PC-3 (cell line): ENCODE measurements around the gene DENND6B. TPM values are rescaled to one million over a fixed set of nuclear protein-coding genes. Genes with fewer than 3 reads are reported as not detected.

ENCODE experiments used
- ATAC-seq: fragments of 200-7000 bp; cut with Tn5 transposase; 2 replicates; pipeline ENCODE4 v1.9.1; 2020; ENCODE audit warnings: mild to moderate bottlenecking, moderate library complexity
- BruUV-seq: library from RNA; stranded (reverse); fragments of 400-500 nt; replicated peaks from 2 replicates; lab custom pipeline; 2021; lab: Mats Ljungman, UMichigan
- CTCF ChIA-PET: fragments of 300-600 bp; sonication (Branson Sonifier 250); formaldehyde crosslinking; loops from one replicate; lab custom pipeline; 2022; ENCODE audit warnings: antibody characterized with exemption; lab: Charles Lee
- POLR2A ChIA-PET: fragments of 300-600 bp; sonication (Branson Sonifier 250); formaldehyde crosslinking; loops from one replicate; lab custom pipeline; 2022; ENCODE audit warnings: antibody characterized with exemption; ENCODE audit not compliant: unreplicated experiment; lab: Charles Lee
- DNase-seq: peaks from one replicate; pipeline ENCODE4 v3.0.0-alpha.2; 2015
- H2AFZ ChIP-seq: fragments of 300-600 bp; sonication (generic); 2 replicates; pipeline ENCODE4 v1.6.0; 2016; ENCODE audit warnings: antibody characterized with exemption, low read length
- H3F3A ChIP-seq: fragments of 300-600 bp; sonication (generic); one replicate; pipeline ENCODE4 v1.6.0; 2017; ENCODE audit warnings: antibody characterized with exemption, low read length, control low read depth, mild to moderate bottlenecking; ENCODE audit not compliant: unreplicated experiment
- H3K27ac ChIP-seq: fragments of 300-600 bp; sonication (generic); 2 replicates; pipeline ENCODE4 v1.5.1; 2016; ENCODE audit warnings: mild to moderate bottlenecking, low read length
- H3K27me3 ChIP-seq: fragments of 300-600 bp; sonication (generic); 2 replicates; pipeline ENCODE4 v1.6.1; 2016; ENCODE audit warnings: low read length, mixed read lengths
- H3K36me3 ChIP-seq: fragments of 300-600 bp; sonication (generic); 2 replicates; pipeline ENCODE4 v1.6.1; 2016; ENCODE audit warnings: low read depth, mixed run types, low read length, mixed read lengths
- H3K4me1 ChIP-seq: fragments of 300-600 bp; sonication (generic); 2 replicates; pipeline ENCODE4 v1.5.1; 2016; ENCODE audit warnings: low read length; ENCODE audit not compliant: insufficient read depth
- H3K4me2 ChIP-seq: fragments of 300-600 bp; sonication (generic); 2 replicates; pipeline ENCODE4 v1.6.0; 2016; ENCODE audit warnings: low read length
- H3K4me3 ChIP-seq: fragments of 300-600 bp; sonication (generic); 2 replicates; pipeline ENCODE4 v1.5.1; 2016; ENCODE audit warnings: mild to moderate bottlenecking, low read length, mixed read lengths
- H3K79me2 ChIP-seq: fragments of 300-600 bp; sonication (generic); 2 replicates; pipeline ENCODE4 v1.6.1; 2017; ENCODE audit warnings: low read length, mixed read lengths
- H3K9ac ChIP-seq: fragments of 300-600 bp; sonication (generic); 2 replicates; pipeline ENCODE4 v1.6.0; 2016; ENCODE audit warnings: mild to moderate bottlenecking, low read length
- H3K9me2 ChIP-seq: fragments of 300-600 bp; sonication (generic); replicated peaks from 2 replicates; pipeline ENCODE4 v1.6.1; 2016; ENCODE audit warnings: mixed run types, low read length, mixed read lengths
- H3K9me3 ChIP-seq: fragments of 300-600 bp; sonication (generic); 2 replicates; pipeline ENCODE4 v1.6.1; 2016; ENCODE audit warnings: low read length, mixed read lengths
- H4K20me1 ChIP-seq: fragments of 300-600 bp; sonication (generic); 2 replicates; pipeline ENCODE4 v1.6.1; 2016; ENCODE audit warnings: low read length, mixed read lengths
- CTCF ChIP-seq: fragments of 300-600 bp; sonication (generic); conservative IDR thresholded peaks from 2 replicates; pipeline ENCODE4 v1.5.1; 2017; ENCODE audit warnings: antibody characterized with exemption, low read depth, mild to moderate bottlenecking, low read length
- EZH2 ChIP-seq: fragments of 300-600 bp; sonication (generic); IDR thresholded peaks from one replicate; pipeline ENCODE4 v1.6.1; 2017; ENCODE audit warnings: antibody characterized with exemption, mild to moderate bottlenecking, low read length; ENCODE audit not compliant: unreplicated experiment
- EZH2phosphoT487 ChIP-seq: fragments of 300-600 bp; sonication (generic); IDR thresholded peaks from 2 replicates; pipeline ENCODE4 v1.6.1; 2018; ENCODE audit warnings: mild to moderate bottlenecking, antibody characterized with exemption, low read length, borderline replicate concordance
- intact Hi-C: fragments of 100-400 bp; cut with micrococcal nuclease; formaldehyde crosslinking; loops from 2 replicates; pipeline ENCODE4 v1.9.0; 2023
- total RNA-seq: library from RNA; depleted of rRNA; stranded (reverse); fragments of >200 nt; gene quantifications from 2 replicates; pipeline ENCODE4 v1.2.3, GENCODE V29; 2014

The DENND6B gene
- total RNA-seq, 1 experiment from 2014 or later: 1.1 TPM

GRCh38 chr22:50302041-50302541 is 24.7 kb downstream of the DENND6B start:
- ATAC-seq: no peak

GRCh38 chr22:50301581-50301991 is 25.2 kb downstream of the DENND6B start:
- ChIA-PET CTCF (no interaction called here), POLR2A (no interaction called here)
- Histone ChIP-seq H4K20me1 (peaks cover 4% of the 10 kb centered on the region; the same call in 1 of the 2 replicates), H3K27me3 (no peaks in the 10 kb centered on the region), H3K9me3 (no peaks in the 10 kb centered on the region), H3F3A (peaks cover 3% of the 10 kb centered on the region), H3K9ac (no peak overlapping the region), H2AFZ (no peak overlapping the region), H3K27ac (peak overlapping the region; percentile 32), H3K79me2 (peaks cover 88% of the 10 kb centered on the region), H3K4me3 (no peak overlapping the region), H3K4me1 (peaks cover 42% of the 10 kb centered on the region), H3K4me2 (peak overlapping the region; percentile 28; the same call in 1 of the 2 replicates), H3K9me2 (no peaks in the 10 kb centered on the region), H3K36me3 (no peaks in the 10 kb centered on the region)
- intact Hi-C loops: no loop called here
- BruUV-seq: no TSS peak
- DNase-seq: no peak
- no peak for ATAC-seq
- TF ChIP-seq EZH2 (no peak), CTCF (no peak), EZH2phosphoT487 (no peak)

More at GRCh38 chr22:50302041-50302541, 24.7 kb downstream of the DENND6B start:
- Histone ChIP-seq H3K9me2 (no peaks in the 10 kb centered on the region), H3K79me2 (peaks cover 88% of the 10 kb centered on the region), H3K27ac (peak overlapping the region; percentile 32), H2AFZ (no peak overlapping the region), H3K27me3 (no peaks in the 10 kb centered on the region), H3K9ac (0 out of 2 replicates have a peak overlapping the region, but pooled peaks have one; percentile 4), H3K36me3 (no peaks in the 10 kb centered on the region), H3K4me3 (no peak overlapping the region), H3K4me2 (peak overlapping the region; percentile 28), H3K9me3 (no peaks in the 10 kb centered on the region), H3K4me1 (peaks cover 42% of the 10 kb centered on the region), H3F3A (peaks cover 3% of the 10 kb centered on the region), H4K20me1 (0 out of 2 replicates have a peak, but pooled peaks cover 4% of the 10 kb centered on the region)
- no peak for TF ChIP-seq EZH2
- TF ChIP-seq CTCF: no peak
- no peak for TF ChIP-seq EZH2phosphoT487
- peak; percentile 15 for DNase-seq
- no TSS peak for BruUV-seq
- POLR2A ChIA-PET: no interaction called here
- intact Hi-C loops: no loop called here
- CTCF ChIA-PET: no interaction called here

GRCh38 chr22:50300620-50301257 is 26.1 kb downstream of the DENND6B start:
- Histone ChIP-seq H3K9ac (no peak overlapping the region), H3K36me3 (no peaks in the 10 kb centered on the region), H2AFZ (no peak overlapping the region), H3K4me1 (peaks cover 42% of the 10 kb centered on the region), H3K27ac (no peak overlapping the region), H4K20me1 (peaks cover 4% of the 10 kb centered on the region; the same call in 1 of the 2 replicates), H3K27me3 (no peaks in the 10 kb centered on the region), H3F3A (peaks cover 3% of the 10 kb centered on the region), H3K4me3 (no peak overlapping the region), H3K4me2 (no peak overlapping the region), H3K9me3 (no peaks in the 10 kb centered on the region), H3K9me2 (no peaks in the 10 kb centered on the region), H3K79me2 (peaks cover 89% of the 10 kb centered on the region)
- ChIA-PET POLR2A (no interaction called here), CTCF (interaction anchor here (0.6 kb wide), 1 partner anchor 32 kb away, joined by 3 read pairs; no protein-coding TSS in a partner anchor)
- DNase-seq (no peak), ATAC-seq (no peak)
- no TSS peak for BruUV-seq
- TF ChIP-seq CTCF (no peak), EZH2 (no peak), EZH2phosphoT487 (no peak)
- intact Hi-C loops: no loop called here
